ENCODE results near the gene OLFML2B. TPM values are rescaled to one million over a fixed set of nuclear protein-coding genes. Genes with fewer than 3 reads are reported as not detected.

Gene OLFML2B
- total and polyA plus RNA-seq, 2 of the 13 experiments (the other 11 are each of a cell fraction or from before 2014, with no cell fraction given) = not detected

DNA sequence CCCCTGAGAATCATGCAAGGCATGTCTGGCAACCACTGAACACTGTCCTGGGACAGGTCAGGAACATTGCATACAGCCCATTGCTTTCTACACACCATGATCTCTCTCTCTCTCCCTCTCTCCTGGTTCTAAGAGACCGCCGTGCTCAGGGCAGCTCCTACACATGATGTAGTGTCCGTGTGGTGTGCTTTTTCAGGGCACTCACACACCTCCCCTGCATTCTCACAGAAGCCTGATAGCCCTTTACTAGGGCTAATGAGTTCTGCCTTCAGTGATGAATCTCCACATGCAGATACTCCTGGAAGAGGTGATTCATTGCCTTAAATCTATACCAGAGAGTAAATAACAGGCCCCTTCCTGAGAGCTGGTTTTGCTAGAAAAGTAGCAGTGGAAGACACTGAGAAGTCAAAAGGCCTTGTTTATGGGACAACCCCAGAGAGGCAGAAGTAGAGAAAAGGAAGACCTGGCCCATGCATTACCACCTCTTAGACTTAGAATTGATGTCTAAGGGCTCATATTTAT, 7.2 kb upstream of the OLFML2B start (continued):
- TF ChIP-seq, protein P1, sequence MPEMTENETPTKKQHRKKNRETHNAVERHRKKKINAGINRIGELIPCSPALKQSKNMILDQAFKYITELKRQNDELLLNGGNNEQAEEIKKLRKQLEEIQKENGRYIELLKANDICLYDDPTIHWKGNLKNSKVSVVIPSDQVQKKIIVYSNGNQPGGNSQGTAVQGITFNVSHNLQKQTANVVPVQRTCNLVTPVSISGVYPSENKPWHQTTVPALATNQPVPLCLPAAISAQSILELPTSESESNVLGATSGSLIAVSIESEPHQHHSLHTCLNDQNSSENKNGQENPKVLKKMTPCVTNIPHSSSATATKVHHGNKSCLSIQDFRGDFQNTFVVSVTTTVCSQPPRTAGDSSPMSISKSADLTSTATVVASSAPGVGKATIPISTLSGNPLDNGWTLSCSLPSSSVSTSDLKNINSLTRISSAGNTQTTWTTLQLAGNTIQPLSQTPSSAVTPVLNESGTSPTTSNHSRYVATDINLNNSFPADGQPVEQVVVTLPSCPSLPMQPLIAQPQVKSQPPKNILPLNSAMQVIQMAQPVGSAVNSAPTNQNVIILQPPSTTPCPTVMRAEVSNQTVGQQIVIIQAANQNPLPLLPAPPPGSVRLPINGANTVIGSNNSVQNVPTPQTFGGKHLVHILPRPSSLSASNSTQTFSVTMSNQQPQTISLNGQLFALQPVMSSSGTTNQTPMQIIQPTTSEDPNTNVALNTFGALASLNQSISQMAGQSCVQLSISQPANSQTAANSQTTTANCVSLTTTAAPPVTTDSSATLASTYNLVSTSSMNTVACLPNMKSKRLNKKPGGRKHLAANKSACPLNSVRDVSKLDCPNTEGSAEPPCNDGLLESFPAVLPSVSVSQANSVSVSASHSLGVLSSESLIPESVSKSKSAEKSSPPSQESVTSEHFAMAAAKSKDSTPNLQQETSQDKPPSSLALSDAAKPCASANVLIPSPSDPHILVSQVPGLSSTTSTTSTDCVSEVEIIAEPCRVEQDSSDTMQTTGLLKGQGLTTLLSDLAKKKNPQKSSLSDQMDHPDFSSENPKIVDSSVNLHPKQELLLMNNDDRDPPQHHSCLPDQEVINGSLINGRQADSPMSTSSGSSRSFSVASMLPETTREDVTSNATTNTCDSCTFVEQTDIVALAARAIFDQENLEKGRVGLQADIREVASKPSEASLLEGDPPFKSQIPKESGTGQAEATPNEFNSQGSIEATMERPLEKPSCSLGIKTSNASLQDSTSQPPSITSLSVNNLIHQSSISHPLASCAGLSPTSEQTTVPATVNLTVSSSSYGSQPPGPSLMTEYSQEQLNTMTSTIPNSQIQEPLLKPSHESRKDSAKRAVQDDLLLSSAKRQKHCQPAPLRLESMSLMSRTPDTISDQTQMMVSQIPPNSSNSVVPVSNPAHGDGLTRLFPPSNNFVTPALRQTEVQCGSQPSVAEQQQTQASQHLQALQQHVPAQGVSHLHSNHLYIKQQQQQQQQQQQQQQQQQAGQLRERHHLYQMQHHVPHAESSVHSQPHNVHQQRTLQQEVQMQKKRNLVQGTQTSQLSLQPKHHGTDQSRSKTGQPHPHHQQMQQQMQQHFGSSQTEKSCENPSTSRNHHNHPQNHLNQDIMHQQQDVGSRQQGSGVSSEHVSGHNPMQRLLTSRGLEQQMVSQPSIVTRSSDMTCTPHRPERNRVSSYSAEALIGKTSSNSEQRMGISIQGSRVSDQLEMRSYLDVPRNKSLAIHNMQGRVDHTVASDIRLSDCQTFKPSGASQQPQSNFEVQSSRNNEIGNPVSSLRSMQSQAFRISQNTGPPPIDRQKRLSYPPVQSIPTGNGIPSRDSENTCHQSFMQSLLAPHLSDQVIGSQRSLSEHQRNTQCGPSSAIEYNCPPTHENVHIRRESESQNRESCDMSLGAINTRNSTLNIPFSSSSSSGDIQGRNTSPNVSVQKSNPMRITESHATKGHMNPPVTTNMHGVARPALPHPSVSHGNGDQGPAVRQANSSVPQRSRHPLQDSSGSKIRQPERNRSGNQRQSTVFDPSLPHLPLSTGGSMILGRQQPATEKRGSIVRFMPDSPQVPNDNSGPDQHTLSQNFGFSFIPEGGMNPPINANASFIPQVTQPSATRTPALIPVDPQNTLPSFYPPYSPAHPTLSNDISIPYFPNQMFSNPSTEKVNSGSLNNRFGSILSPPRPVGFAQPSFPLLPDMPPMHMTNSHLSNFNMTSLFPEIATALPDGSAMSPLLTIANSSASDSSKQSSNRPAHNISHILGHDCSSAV (CRISPR knock-in tag; IDR thresholded peaks at IDR 0.05; ENCODE audit: borderline replicate concordance) = no peak
- TF ChIP-seq, protein P2, sequence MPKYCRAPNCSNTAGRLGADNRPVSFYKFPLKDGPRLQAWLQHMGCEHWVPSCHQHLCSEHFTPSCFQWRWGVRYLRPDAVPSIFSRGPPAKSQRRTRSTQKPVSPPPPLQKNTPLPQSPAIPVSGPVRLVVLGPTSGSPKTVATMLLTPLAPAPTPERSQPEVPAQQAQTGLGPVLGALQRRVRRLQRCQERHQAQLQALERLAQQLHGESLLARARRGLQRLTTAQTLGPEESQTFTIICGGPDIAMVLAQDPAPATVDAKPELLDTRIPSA (CRISPR knock-in tag; IDR thresholded peaks at IDR 0.05; ENCODE audit: borderline replicate concordance) = no peak
- TF ChIP-seq PHF21A (CRISPR knock-in tag; IDR thresholded peaks at IDR 0.05) = no peak
- TF ChIP-seq, protein P3, sequence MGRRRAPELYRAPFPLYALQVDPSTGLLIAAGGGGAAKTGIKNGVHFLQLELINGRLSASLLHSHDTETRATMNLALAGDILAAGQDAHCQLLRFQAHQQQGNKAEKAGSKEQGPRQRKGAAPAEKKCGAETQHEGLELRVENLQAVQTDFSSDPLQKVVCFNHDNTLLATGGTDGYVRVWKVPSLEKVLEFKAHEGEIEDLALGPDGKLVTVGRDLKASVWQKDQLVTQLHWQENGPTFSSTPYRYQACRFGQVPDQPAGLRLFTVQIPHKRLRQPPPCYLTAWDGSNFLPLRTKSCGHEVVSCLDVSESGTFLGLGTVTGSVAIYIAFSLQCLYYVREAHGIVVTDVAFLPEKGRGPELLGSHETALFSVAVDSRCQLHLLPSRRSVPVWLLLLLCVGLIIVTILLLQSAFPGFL (CRISPR knock-in tag; IDR thresholded peaks at IDR 0.05) = no peak
- TF ChIP-seq CC2D1A (CRISPR knock-in tag; IDR thresholded peaks at IDR 0.05) = no peak
- TF ChIP-seq ZNF737 (CRISPR knock-in tag; IDR thresholded peaks at IDR 0.05; ENCODE audit: borderline replicate concordance) = no peak
